Stimulated activated CD4-positive, alpha-beta T cell treated with anti-CD3 and anti-CD28 coated beads, Interleukin-12 subunit alpha, Interleukin-12 subunit beta, amount 100 ng/mL, for 48 hours (primary cell): ENCODE results near the gene ANXA9.

Experiments
- DNase-seq, 3 donors: peaks; one replicate each; pipeline ENCODE4 v3.0.0-alpha.2; 2020; ENCODE audit warnings: low read depth in 2 of 3, low spot score in 1 of 3

The ANXA9 gene

GRCh38 chr1:151003180-151003579, 21.1 kb downstream of the ANXA9 start:
- no peak for DNase-seq

DNA sequence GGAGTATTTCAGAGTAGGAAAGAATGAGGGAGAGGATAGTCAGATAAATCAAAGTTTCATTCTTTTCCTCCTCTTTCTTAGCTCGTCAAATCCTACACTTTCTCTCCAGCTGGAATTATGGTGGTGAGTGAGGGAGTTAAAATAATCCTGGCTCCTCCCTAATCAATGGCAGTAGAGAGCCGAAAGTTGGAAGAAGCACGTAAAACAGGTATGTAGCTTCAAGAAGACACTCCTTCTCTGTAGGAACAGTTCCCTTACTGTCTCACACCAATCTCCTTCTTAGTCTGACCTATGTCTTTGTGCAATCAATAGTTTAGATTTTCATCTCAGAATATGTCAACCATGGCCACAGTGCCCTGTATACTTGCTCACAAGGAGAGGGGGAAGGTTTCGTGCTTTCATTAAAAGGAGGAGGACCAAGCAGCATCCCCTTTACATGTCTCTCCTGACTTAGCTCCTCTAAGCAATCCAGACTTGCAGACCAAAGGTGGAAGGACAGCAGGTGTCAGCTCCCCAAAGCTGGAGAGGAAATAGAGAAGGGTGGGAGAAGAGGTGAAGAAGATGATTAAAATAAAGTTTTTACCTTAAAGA, 23.7 kb downstream of the ANXA9 start:
- DNase-seq = no peak

- DNase-seq = peak in 2 of 3 donors; percentile 30 to 36
Observed at GRCh38 chr1:151006327-151007052, 24.4 kb downstream of the ANXA9 start, which contains the start of gene MINDY1. Gene MINDY1, minus strand, starts transcription at chr1:151006902. Its CDS starts 4,285 bp downstream, at chr1:151002617.

DNA sequence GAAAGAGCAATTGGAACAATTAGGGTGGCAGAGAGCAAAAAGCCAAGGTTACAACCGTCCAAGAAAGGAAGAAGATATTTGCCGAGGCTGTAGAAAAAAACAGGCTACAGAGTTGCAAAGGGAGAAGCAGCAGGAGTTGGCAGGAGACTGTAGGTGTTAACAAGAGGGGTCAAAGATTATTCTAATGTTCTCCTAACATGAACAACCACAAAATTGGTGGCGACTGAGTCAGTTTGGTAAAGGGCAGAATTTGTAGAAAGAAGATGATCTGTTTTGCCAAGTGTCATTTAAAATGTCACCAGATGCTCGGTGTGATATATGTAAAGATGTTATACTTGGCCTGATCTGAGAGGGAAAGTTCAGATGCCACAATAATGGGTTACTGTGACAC, 25.8 kb downstream of the ANXA9 start:
- no peak for DNase-seq

GRCh38 chr1:151008244-151009205, 26.4 kb downstream of the ANXA9 start, which contains the start of gene PRUNE1:
Gene PRUNE1, plus strand, starts transcription at chr1:151008449. Its CDS starts 184 bp downstream, at chr1:151008633.
- peak; percentile 93 to 97 (median 94) for DNase-seq

GRCh38 chr1:151009206-151009587, 27.1 kb downstream of the ANXA9 start:
- DNase-seq = no peak

DNA sequence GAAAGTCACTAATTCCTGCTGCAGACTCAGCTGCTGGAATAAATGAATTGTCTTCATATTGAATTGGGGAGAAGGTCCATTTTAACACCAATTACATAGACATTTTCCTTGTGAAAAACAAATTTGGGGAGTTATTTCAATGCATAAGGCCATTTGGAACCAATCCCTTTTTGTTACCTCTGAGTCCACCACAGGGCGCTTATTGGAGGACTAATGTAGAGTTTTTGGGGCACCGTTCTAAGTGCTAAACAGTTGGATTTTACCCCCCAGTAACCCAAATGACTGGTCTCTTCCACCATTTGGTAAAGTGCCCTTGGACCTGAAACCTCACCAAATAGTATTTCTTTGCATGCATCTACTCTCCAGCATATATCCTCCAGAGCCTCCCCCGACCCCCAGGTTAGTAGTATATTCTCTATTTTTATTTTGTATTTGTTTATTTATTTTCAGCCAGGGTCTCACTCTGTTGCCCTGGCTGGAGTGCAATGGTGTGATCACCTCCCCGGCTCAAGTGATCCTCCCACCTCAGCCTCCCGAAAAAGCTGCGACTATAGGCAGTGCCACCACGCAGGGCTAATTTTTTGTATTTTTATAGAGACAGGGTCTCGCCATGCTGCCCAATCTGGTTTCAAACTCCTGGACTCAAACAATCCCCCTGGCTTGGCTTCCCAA, 27.7 kb downstream of the ANXA9 start:
- no peak for DNase-seq

- DNase-seq = no peak
Observed at GRCh38 chr1:151010346-151010726, 28.2 kb downstream of the ANXA9 start.

DNA sequence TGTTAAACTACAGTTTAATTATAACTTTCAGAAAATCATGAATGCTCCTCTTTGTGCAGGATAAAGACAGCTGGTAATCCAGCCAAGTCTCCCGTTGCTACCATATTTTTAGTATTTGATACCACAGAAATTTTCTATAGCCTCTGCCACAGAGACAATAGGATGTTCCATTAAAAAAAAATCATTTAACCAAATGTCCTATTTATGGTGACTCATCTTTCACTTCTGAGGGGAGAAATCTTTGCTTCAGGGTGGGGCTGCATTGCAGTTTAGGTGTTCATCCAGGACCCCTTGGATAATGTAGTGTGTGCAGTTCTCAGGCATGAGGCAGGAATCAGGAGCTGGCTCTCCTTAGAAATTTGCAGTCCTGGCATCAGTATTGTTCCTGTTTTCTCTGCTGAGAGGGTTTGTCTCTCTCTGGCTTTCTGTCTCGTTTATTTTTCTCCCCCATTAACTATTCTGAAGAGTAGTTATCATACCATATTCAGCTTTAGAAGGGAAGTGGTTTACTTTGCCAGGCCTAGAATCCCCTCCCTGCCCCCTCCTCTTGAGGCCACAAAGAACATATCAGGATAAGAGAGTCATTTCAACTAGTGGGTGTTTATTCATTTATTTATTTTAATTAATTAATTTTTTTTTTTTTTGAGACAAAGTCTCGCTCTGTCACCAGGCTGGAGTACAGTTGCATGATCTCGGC, 29.2 kb downstream of the ANXA9 start:
- no peak for DNase-seq

DNA sequence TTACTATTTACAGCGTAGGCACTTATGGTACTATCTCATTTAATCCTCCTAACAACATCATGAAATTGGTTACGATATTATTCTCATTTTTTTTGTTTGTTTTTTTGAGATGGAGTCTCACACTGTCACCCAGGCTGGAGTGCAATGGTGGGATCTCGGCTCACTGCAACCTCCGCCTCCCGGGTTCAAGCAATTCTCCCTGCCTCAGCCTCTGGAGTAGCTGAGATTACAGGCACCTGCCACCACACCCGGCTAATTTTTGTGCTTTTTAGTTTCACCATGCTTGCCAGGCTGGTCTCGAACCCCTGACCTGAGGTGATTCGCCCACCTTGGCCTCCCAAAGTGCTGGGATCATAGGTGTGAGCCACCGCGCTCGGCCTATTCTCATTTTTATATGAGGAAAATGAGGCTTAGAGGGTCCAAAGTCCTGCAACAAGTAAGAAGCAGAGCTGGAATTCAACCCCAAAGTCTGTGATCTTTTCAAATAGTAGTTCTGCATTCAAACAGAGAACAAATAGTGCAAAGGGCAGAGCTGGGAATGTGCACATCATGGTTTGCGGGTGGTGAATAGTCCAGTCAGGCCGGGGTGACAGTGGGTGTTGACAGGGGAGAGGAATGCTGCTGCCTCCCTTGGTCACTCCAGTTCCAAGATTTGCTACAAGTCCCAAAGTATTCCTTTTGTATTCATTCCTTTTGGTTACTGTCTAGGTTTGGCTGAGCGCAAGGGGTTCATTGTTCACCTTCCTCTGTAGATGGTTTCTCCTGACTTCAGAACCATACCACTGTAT, 30.8 kb downstream of the ANXA9 start:
- no peak for DNase-seq

DNA sequence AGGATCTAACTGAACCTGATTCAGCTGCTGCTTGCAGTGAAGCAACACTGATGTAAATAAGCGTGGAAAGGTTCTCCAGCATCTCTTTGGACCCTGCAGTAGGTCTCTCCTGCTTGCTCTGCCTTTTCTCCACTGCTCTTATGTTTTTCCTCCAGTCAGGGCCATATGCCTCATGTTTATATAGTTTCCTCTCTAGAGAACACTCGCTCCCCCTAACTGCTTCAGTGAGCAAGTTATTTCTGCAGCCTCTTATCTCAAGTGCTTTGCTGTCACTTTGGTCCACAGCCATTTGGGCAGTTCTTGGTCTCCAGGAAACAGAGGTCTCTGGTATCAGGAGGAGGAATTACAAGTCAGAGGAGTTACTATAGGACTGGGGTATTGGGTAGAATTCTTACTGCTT, 31.4 kb downstream of the ANXA9 start:
- no peak for DNase-seq

- DNase-seq = peak; percentile 65 to 81 (median 77)
Observed at GRCh38 chr1:151024540-151025146, 42.6 kb downstream of the ANXA9 start.

GRCh38 chr1:151026460-151026859, 44.4 kb downstream of the ANXA9 start:
- no peak for DNase-seq

DNA sequence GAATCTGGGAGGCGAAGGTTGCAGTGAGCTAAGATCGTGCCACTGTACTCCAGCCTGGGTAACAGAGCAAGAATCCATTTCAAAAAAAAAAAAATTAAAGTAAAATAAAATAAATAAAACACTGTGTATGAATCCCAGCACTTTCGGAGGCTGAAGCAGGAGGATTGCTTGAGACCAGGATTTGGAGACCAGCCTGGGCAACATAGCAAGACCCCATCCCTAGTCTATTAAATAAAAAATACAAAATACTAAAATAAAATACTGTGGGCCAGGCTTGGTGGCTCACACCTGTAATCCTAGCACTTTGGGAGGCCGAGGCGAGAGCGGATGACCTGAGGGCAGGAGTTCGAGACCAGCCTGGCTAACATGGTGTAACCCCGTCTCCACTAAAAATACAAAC, 50.1 kb downstream of the ANXA9 start:
- no peak for DNase-seq

GRCh38 chr1:151035167-151035566, 53.1 kb downstream of the ANXA9 start:
- DNase-seq = no peak

DNA sequence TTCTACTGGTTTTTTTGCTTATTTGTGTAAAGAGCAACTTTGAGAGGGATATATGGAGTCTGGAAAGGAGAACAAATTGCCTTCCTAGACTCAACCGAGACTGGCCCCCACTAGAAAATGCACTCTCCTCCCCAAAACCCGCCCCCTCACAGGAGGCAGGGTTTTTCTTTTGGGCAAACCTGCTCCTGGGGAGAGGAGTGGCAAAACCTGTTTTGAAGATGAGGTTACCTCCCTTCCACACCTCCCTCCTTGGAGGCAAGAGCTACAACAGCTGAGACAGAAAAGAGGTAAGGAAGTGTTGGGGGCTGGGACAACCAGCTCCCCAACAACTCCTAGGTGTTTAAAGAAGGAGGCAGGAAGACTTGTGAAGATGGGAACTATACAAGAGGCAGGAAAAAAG, 54.3 kb downstream of the ANXA9 start, which contains the start of gene BNIPL:
Gene BNIPL, plus strand, starts transcription at position 231 of the 400 bp plus-strand sequence. Its CDS starts 140 bp downstream, at position 371.
- DNase-seq = no peak

- no peak for DNase-seq
Observed at GRCh38 chr1:151037032-151037431, 54.9 kb downstream of the ANXA9 start.

DNA sequence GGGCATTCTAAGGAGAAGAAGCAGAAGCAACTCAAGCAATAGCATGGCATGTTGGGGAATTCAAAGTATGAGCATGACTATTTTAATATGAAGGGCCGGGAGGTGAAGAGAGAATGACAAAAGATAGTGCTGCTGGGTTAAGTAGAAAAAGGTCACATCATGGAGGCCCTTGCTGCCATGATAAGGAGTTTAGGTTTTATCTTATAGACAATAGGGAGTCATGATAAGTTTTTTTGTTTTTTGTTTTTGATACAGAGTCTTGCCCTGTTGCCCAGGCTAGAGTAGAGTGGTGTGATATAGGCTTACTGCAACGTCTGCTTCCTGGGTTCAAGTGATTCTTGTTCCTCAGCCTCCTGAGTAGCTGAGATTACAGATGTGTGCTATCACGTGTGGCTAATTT, 57.4 kb downstream of the ANXA9 start:
- DNase-seq = no peak

GRCh38 chr1:151043163-151043562, 61.1 kb downstream of the ANXA9 start:
- DNase-seq = no peak
